ENCODE measurements around the gene PCYT1A. TPM values are rescaled to one million over a fixed set of nuclear protein-coding genes. Genes with fewer than 3 reads are reported as not detected.
A peak's percentile ranks its signal among the peaks of the same experiment; 100 is the strongest.
"Not testable (repeated sequence)": the region's sequence is repeated elsewhere in the genome, so short reads cannot be mapped to it uniquely, and the experiment has no call there.

PCYT1A gene
- polyA plus RNA-seq, 4 donors: 43.4 to 92.8 (median 47.9) TPM

DNA sequence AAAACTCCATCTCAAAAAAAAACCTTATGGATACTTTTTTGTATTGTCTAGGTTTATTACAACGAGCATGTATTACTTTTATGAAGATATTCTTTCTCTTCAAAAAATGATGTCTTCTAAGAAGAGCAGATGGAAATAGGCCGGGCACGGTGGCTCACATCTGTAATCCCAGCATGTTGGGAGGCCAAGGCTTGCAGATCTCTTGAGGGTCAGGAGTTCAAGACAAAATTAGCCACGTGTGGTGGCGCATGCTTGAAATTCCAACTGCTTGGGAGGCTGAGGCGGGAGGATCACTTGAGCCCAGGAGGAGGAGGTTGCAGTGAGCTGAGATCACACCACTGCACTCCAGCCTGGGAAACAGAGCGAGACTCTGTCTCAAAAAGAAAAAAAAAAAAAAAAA is 26.6 kb upstream of the PCYT1A start:
- H3K9me3 ChIP-seq (ENCODE audit: control insufficient read depth in 2 of 2, insufficient read depth in 1 of 2, low read depth in 1 of 2, low read length in 1 of 2); H3K4me1 ChIP-seq (ENCODE audit: control insufficient read depth in 3 of 3, insufficient read depth in 2 of 3, low read depth in 1 of 3, low read length in 2 of 3): not testable (repeated sequence)
- 89 to 95% (median 94%) methylated on average over 7 of the region's 7 CpGs for WGBS, 3 donors

DNA sequence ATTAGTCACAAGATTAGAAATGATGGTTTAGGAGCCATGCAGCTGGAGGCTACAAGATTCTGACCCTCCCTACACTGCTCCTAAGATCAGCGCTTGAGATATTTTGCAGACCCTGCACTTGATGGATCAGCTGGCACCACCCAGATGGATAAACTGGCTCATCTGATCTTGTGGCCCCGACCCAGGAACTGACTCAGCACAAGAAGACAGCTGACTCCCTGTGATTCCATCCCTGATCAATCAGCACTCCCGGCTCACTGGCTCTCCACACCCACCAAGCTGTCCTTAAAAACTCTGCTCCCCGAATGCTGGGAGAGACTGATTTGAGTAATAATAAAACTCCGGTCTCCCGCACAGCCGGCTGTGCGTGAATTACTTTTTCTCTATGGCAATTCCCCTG is 15.4 kb upstream of the PCYT1A start:
- peak overlapping the region in 1 of 3 donors; percentile 28 for H3K27ac ChIP-seq (ENCODE audit: low read depth in 1 of 3, low read length in 2 of 3)
- H3K4me3 ChIP-seq (ENCODE audit: low read depth in 1 of 3, low read length in 3 of 3); H3K4me1 ChIP-seq (ENCODE audit: control insufficient read depth in 3 of 3, insufficient read depth in 2 of 3, low read depth in 1 of 3, low read length in 2 of 3); H3K9me3 ChIP-seq (ENCODE audit: control insufficient read depth in 2 of 2, insufficient read depth in 1 of 2, low read depth in 1 of 2, low read length in 1 of 2); H3K27me3 ChIP-seq (ENCODE audit: control insufficient read depth in 3 of 3, insufficient read depth in 3 of 3, low read length in 3 of 3); H3K36me3 ChIP-seq (ENCODE audit: control insufficient read depth in 3 of 3, insufficient read depth in 2 of 3, low read depth in 1 of 3, low read length in 3 of 3); DNase-seq; FAIRE-seq: not testable (repeated sequence)
- 33 to 64% (median 61%) methylated on average over 6 to 7 of the region's 8 CpGs for WGBS, 3 donors

More for the DNA sequence above, 26.6 kb upstream of the PCYT1A start:
- H3K4me3 ChIP-seq (ENCODE audit: low read depth in 1 of 3, low read length in 3 of 3); DNase-seq; H3K36me3 ChIP-seq (ENCODE audit: control insufficient read depth in 3 of 3, insufficient read depth in 2 of 3, low read depth in 1 of 3, low read length in 3 of 3); H3K27me3 ChIP-seq (ENCODE audit: control insufficient read depth in 3 of 3, insufficient read depth in 3 of 3, low read length in 3 of 3); H3K27ac ChIP-seq (ENCODE audit: low read depth in 1 of 3, low read length in 2 of 3); FAIRE-seq: not testable (repeated sequence)

DNA sequence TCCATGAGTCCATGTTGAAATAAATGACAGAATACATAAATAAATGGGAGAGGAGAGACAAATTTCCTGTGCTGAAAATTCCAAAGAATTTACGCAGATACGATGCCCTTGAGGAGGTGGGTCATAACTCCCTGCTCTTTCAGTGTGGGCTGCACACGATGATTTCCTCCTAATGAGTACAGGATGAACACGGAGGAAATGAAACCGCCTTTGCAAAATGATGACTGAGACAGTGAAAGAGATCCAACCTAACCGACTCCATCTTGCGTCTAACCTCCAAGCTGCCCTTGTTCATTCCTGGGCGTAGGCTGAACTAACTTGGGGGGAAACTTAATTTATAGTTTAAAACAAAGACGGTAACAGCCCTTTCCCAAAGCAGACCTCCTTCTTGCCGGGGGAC is 15.0 kb upstream of the PCYT1A start:
- not testable (repeated sequence) for H3K4me3 ChIP-seq (ENCODE audit: low read depth in 1 of 3, low read length in 3 of 3); DNase-seq; H3K27ac ChIP-seq (ENCODE audit: low read depth in 1 of 3, low read length in 2 of 3); H3K9me3 ChIP-seq (ENCODE audit: control insufficient read depth in 2 of 2, insufficient read depth in 1 of 2, low read depth in 1 of 2, low read length in 1 of 2); H3K36me3 ChIP-seq (ENCODE audit: control insufficient read depth in 3 of 3, insufficient read depth in 2 of 3, low read depth in 1 of 3, low read length in 3 of 3); H3K4me1 ChIP-seq (ENCODE audit: control insufficient read depth in 3 of 3, insufficient read depth in 2 of 3, low read depth in 1 of 3, low read length in 2 of 3); FAIRE-seq; H3K27me3 ChIP-seq (ENCODE audit: control insufficient read depth in 3 of 3, insufficient read depth in 3 of 3, low read length in 3 of 3)
- 74 to 89% (median 78%) methylated on average over 7 of the region's 10 CpGs for WGBS, 3 donors

DNA sequence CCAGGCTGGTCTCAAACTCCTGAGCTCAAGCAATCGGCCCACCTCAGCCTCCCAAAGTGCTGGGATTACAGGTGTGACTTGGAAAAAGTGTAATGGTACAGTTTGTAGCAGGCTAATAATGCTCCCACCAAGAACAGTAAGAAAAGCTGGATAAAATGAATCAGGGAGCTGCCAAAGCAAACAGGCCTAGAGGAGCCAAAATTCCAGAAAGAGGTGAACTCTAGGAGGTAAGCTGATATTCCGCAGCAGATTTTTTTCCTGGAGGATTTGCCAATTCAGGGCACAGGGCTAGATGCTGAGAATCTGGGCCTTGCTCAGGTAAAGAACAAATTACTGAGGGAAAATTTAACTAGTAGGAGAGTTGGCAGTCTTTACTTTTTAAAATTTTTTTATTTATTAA is 11.0 kb upstream of the PCYT1A start:
- no peak for FAIRE-seq
- H3K4me1 ChIP-seq (ENCODE audit: control insufficient read depth in 3 of 3, insufficient read depth in 2 of 3, low read depth in 1 of 3, low read length in 2 of 3): no peaks in the 10 kb centered on the region
- H3K36me3 ChIP-seq (ENCODE audit: control insufficient read depth in 3 of 3, insufficient read depth in 2 of 3, low read depth in 1 of 3, low read length in 3 of 3): peaks cover 0 to 11% (median 0%) of the 10 kb centered on the region in 3 donors
- no peaks in the 10 kb centered on the region for H3K9me3 ChIP-seq (ENCODE audit: control insufficient read depth in 2 of 2, insufficient read depth in 1 of 2, low read depth in 1 of 2, low read length in 1 of 2)
- no peak overlapping the region for H3K27ac ChIP-seq (ENCODE audit: low read depth in 1 of 3, low read length in 2 of 3)
- WGBS, 3 donors: 95 to 99% (median 95%) methylated on average over 2 of the region's 2 CpGs
- H3K27me3 ChIP-seq (ENCODE audit: control insufficient read depth in 3 of 3, insufficient read depth in 3 of 3, low read length in 3 of 3): no peaks in the 10 kb centered on the region
- no peak overlapping the region for H3K4me3 ChIP-seq (ENCODE audit: low read depth in 1 of 3, low read length in 3 of 3)
- no peak for DNase-seq

DNA sequence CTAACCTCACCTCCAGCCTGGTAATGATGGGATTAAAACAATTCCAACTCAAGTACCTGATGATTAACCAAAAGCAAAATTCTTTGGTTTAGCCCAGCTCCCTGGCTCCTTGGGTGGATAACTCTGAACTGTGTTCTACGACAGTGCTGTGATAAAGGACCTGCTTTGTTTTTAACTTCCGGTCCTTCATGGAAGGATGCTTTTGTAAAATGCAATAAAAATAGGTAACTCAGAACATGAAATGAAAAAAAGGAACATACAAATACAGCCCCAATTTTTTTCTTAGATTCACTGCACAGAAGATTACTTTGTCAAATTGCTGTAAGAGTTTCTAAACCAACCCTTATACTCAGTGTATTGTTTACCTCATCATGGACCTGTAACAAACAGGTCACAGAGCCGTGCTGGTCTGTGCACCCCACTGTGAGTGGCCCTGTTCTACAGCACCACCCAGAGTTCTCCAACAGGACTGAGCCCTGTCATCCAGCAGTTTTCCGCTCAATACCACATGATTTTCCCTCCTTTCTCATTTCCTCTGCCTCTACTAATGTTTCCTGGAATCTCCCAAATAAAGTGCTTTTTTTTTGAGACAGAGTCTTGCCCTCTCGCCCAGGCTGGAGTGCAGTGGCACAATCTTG is 4.9 kb upstream of the PCYT1A start:
- WGBS, 3 donors: 73 to 77% (median 73%) methylated on average over 5 of the region's 5 CpGs
- H3K9me3 ChIP-seq (ENCODE audit: control insufficient read depth in 2 of 2, insufficient read depth in 1 of 2, low read depth in 1 of 2, low read length in 1 of 2): no peaks in the 10 kb centered on the region
- no peaks in the 10 kb centered on the region for H3K4me1 ChIP-seq (ENCODE audit: control insufficient read depth in 3 of 3, insufficient read depth in 2 of 3, low read depth in 1 of 3, low read length in 2 of 3)
- H3K27me3 ChIP-seq (ENCODE audit: control insufficient read depth in 3 of 3, insufficient read depth in 3 of 3, low read length in 3 of 3): no peaks in the 10 kb centered on the region
- no peak overlapping the region for H3K4me3 ChIP-seq (ENCODE audit: low read depth in 1 of 3, low read length in 3 of 3)
- no peak for FAIRE-seq
- no peak overlapping the region for H3K27ac ChIP-seq (ENCODE audit: low read depth in 1 of 3, low read length in 2 of 3)
- H3K36me3 ChIP-seq (ENCODE audit: control insufficient read depth in 3 of 3, insufficient read depth in 2 of 3, low read depth in 1 of 3, low read length in 3 of 3): peaks cover 0 to 3% (median 0%) of the 10 kb centered on the region in 3 donors
- peak in 1 of 2 donors; percentile 36 for DNase-seq

DNA sequence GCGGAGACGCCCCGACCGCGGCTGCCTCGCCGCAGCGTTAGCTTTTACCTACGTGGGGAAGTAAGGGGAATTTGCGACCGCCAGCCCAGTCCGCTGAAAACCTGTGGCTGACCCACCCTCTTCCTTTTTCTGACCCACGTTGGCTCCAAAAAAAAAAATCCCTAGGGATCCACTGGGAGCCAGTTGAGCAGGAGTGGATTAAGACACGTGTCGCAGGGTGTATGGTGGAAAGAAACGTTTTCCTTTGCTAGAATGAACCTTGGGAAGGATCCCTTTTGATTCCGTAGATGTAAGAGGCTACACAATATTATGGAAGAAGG is 575 bp upstream of the PCYT1A start:
- Histone ChIP-seq H3K4me1 (ENCODE audit: control insufficient read depth in 3 of 3, insufficient read depth in 2 of 3, low read depth in 1 of 3, low read length in 2 of 3) (peaks cover 0 to 24% (median 8%) of the 10 kb centered on the region in 3 donors), H3K36me3 (ENCODE audit: control insufficient read depth in 3 of 3, insufficient read depth in 2 of 3, low read depth in 1 of 3, low read length in 3 of 3) (peaks cover 0 to 3% (median 0%) of the 10 kb centered on the region in 3 donors), H3K27ac (ENCODE audit: low read depth in 1 of 3, low read length in 2 of 3) (peak overlapping the region; percentile 82 to 97 (median 95)), H3K4me3 (ENCODE audit: low read depth in 1 of 3, low read length in 3 of 3) (peak overlapping the region; percentile 63 to 90 (median 66)), H3K9me3 (ENCODE audit: control insufficient read depth in 2 of 2, insufficient read depth in 1 of 2, low read depth in 1 of 2, low read length in 1 of 2) (no peaks in the 10 kb centered on the region), H3K27me3 (ENCODE audit: control insufficient read depth in 3 of 3, insufficient read depth in 3 of 3, low read length in 3 of 3) (no peaks in the 10 kb centered on the region)
- DNase-seq: peak in 1 of 2 donors; percentile 32
- WGBS, 3 donors: 0 to 1% (median 1%) methylated on average over 15 to 17 of the region's 17 CpGs
- FAIRE-seq: no peak

DNA sequence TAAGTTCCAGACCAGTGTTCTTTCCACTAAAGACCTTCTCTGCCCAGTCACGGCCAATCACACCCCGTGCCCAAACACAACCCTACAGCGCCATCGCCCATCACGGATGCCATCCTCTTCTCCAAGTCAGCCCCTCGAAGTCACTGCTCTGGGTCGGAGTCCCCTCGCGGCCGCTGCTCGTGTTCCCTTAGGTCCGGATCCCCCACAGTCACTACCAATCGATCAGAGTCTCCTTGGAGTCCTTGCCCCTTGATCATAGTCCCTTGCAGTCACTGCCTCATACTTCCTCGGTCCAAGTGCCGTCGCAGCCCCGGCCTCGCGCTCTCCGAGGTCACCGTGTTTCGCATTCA is 461 bp downstream of the PCYT1A start:
- H3K27me3 ChIP-seq (ENCODE audit: control insufficient read depth in 3 of 3, insufficient read depth in 3 of 3, low read length in 3 of 3): no peaks in the 10 kb centered on the region
- H3K4me3 ChIP-seq (ENCODE audit: low read depth in 1 of 3, low read length in 3 of 3): peak overlapping the region; percentile 63 to 90 (median 66)
- H3K27ac ChIP-seq (ENCODE audit: low read depth in 1 of 3, low read length in 2 of 3): peak overlapping the region; percentile 82 to 97 (median 95)
- H3K9me3 ChIP-seq (ENCODE audit: control insufficient read depth in 2 of 2, insufficient read depth in 1 of 2, low read depth in 1 of 2, low read length in 1 of 2): no peaks in the 10 kb centered on the region
- WGBS, 3 donors: 0 to 1% (median 1%) methylated on average over 20 to 22 of the region's 22 CpGs
- H3K4me1 ChIP-seq (ENCODE audit: control insufficient read depth in 3 of 3, insufficient read depth in 2 of 3, low read depth in 1 of 3, low read length in 2 of 3): peaks cover 2 to 31% (median 11%) of the 10 kb centered on the region in 3 donors
- peak in 1 of 2 donors; percentile 72 for DNase-seq
- FAIRE-seq: no peak
- peaks cover 0 to 3% (median 0%) of the 10 kb centered on the region in 3 donors for H3K36me3 ChIP-seq (ENCODE audit: control insufficient read depth in 3 of 3, insufficient read depth in 2 of 3, low read depth in 1 of 3, low read length in 3 of 3)

DNA sequence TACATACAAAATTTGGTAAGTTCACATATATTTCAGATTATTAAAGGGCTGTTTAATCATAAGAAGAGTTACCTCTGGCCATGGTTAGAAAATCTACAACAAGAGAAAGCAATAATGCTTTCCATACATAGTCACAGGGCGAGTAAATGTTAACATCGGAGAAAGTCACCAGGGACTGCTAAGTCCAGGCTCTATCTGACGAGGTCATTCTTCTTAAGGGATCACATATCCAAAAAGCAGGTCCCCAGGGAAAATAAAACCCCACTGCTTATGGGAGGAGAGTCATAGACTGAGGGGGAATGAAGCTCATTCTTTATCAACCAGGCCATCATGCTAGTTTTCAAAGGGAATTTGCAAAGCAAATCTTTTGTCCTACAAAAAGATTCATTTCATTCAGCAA is 3.1 kb downstream of the PCYT1A start:
- Histone ChIP-seq H3K4me3 (ENCODE audit: low read depth in 1 of 3, low read length in 3 of 3) (peak overlapping the region in 1 of 3 donors; percentile 66), H3K4me1 (ENCODE audit: control insufficient read depth in 3 of 3, insufficient read depth in 2 of 3, low read depth in 1 of 3, low read length in 2 of 3) (peaks cover 4 to 44% (median 11%) of the 10 kb centered on the region in 3 donors), H3K9me3 (ENCODE audit: control insufficient read depth in 2 of 2, insufficient read depth in 1 of 2, low read depth in 1 of 2, low read length in 1 of 2) (no peaks in the 10 kb centered on the region), H3K27me3 (ENCODE audit: control insufficient read depth in 3 of 3, insufficient read depth in 3 of 3, low read length in 3 of 3) (no peaks in the 10 kb centered on the region), H3K27ac (ENCODE audit: low read depth in 1 of 3, low read length in 2 of 3) (no peak overlapping the region), H3K36me3 (ENCODE audit: control insufficient read depth in 3 of 3, insufficient read depth in 2 of 3, low read depth in 1 of 3, low read length in 3 of 3) (peaks cover 0 to 3% (median 0%) of the 10 kb centered on the region in 3 donors)
- FAIRE-seq (no peak), DNase-seq (peak in 1 of 2 donors; percentile 16)
- WGBS, 3 donors: 36 to 41% (median 39%) methylated on average over 3 of the region's 3 CpGs

DNA sequence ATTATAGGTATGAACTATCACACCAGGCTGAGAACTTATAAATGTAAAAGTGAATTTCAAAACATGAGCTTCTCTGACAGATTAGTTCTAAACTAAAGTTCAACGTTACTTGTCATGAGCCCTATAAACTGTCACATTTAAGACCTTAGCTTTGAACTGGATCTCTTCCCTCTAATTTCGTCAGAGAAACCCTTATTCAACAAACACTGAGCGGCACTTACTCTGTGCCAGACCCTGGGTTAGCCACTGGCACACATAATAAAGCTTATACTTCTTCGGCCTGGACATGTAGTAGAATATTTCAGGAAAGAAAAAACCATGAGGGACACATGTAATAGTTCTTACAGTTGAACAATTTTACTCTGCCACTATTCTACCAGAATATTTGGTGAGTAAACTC is 5.6 kb downstream of the PCYT1A start:
- Histone ChIP-seq H3K27ac (ENCODE audit: low read depth in 1 of 3, low read length in 2 of 3) (peak overlapping the region; percentile 63 to 76 (median 72)), H3K27me3 (ENCODE audit: control insufficient read depth in 3 of 3, insufficient read depth in 3 of 3, low read length in 3 of 3) (no peaks in the 10 kb centered on the region), H3K4me1 (ENCODE audit: control insufficient read depth in 3 of 3, insufficient read depth in 2 of 3, low read depth in 1 of 3, low read length in 2 of 3) (peaks cover 7 to 50% (median 11%) of the 10 kb centered on the region in 3 donors), H3K36me3 (ENCODE audit: control insufficient read depth in 3 of 3, insufficient read depth in 2 of 3, low read depth in 1 of 3, low read length in 3 of 3) (peaks cover 0 to 3% (median 0%) of the 10 kb centered on the region in 3 donors), H3K4me3 (ENCODE audit: low read depth in 1 of 3, low read length in 3 of 3) (no peak overlapping the region), H3K9me3 (ENCODE audit: control insufficient read depth in 2 of 2, insufficient read depth in 1 of 2, low read depth in 1 of 2, low read length in 1 of 2) (no peaks in the 10 kb centered on the region)
- FAIRE-seq: no peak
- WGBS, 3 donors: 42 to 66% (median 46%) methylated on average over 4 of the region's 4 CpGs
- peak in 1 of 2 donors; percentile 13 for DNase-seq
